A549 (cell line): ENCODE measurements around the gene LTK. TPM values are rescaled to one million over a fixed set of nuclear protein-coding genes. Genes with fewer than 3 reads are reported as not detected.

Experiments
- ATAC-seq, 2 experiments: fragments of 200-7000 bp in 1 of 2; fragments of >200 bp in 1 of 2; cut with Nextera tagmentation in 1 of 2; cut with Tn5 transposase in 1 of 2; 3 replicates each; pipeline versions ENCODE4 v1.8.0 to v1.9.1; 2018 to 2020; ENCODE audit warnings: mild to moderate bottlenecking in 1 of 2, moderate library complexity in 1 of 2
- CTCF ChIA-PET: fragments of 300-600 bp; sonication (Branson Sonifier 250); formaldehyde crosslinking; extraction: SDS; loops from one replicate; lab custom pipeline; 2021; ENCODE audit warnings: antibody characterized with exemption, inconsistent platforms; lab: Yijun Ruan, JAX
- POLR2A ChIA-PET: fragments of 350-600 bp; formaldehyde crosslinking; extraction: SDS; loops from one replicate; lab custom pipeline; 2021; ENCODE audit warnings: antibody characterized with exemption, inconsistent platforms; lab: Yijun Ruan, JAX
- DNase-seq, 2 experiments: peaks; one replicate each; pipeline versions ENCODE4 v3.0.0 to v3.0.0-alpha.2; 2011 to 2016; ENCODE audit warnings: low read depth in 1 of 2, low spot score in 1 of 2
- FAIRE-seq: peaks from 2 replicates; lab custom pipeline; 2011; peaks lifted over from hg19 to GRCh38; lab: Jason Lieb, UNC
- H3K27ac ChIP-seq, 2 experiments: fragments of >200 bp; sonication (Bioruptor Twin); formaldehyde crosslinking; 3 replicates each; pipeline ENCODE4 v1.5.1; 2016 to 2017
- H3K4me1 ChIP-seq: fragments of >200 bp; sonication (Bioruptor Twin); formaldehyde crosslinking; 3 replicates; pipeline ENCODE4 v1.6.1; 2016
- H3K4me2 ChIP-seq: fragments of >200 bp; sonication (Bioruptor Twin); formaldehyde crosslinking; 3 replicates; pipeline ENCODE4 v1.6.1; 2016
- H3K4me3 ChIP-seq: fragments of >200 bp; sonication (Bioruptor Twin); formaldehyde crosslinking; 3 replicates; pipeline ENCODE4 v1.5.1; 2016
- H3K9me3 ChIP-seq: fragments of >200 bp; sonication (Bioruptor Twin); formaldehyde crosslinking; 3 replicates; pipeline ENCODE4 v1.6.1; 2016
- CBX2 ChIP-seq: fragments of 200-600 bp; sonication (generic); IDR thresholded peaks from 2 replicates; pipeline ENCODE4 v1.6.1; 2016; ENCODE audit warnings: low read depth, mild to moderate bottlenecking, borderline replicate concordance
- CBX8 ChIP-seq: fragments of 200-600 bp; sonication (generic); IDR thresholded peaks from 2 replicates; pipeline ENCODE4 v1.6.1; 2016
- EP300 ChIP-seq, 2 experiments: fragments of >200 bp; sonication (Bioruptor Twin); formaldehyde crosslinking; IDR thresholded peaks; 2 replicates in 1 of 2; 3 replicates in 1 of 2; pipeline ENCODE4 v1.6.1; 2016 to 2017
- HEYL ChIP-seq: fragments of 250-450 bp; sonication (Bioruptor Pico); IDR thresholded peaks from 2 replicates; pipeline ENCODE4 v1.8.0; 2021; ENCODE audit warnings: mild to moderate bottlenecking, moderate library complexity
- HOXA7 ChIP-seq: fragments of 250-450 bp; sonication (Bioruptor Pico); IDR thresholded peaks from 2 replicates; pipeline ENCODE4 v1.5.0; 2020; ENCODE audit warnings: mild to moderate bottlenecking, moderate library complexity
- HOXB13 ChIP-seq: fragments of 250-450 bp; sonication (Bioruptor Pico); IDR thresholded peaks from 2 replicates; pipeline ENCODE4 v1.5.0; 2020; ENCODE audit warnings: low read depth, mild to moderate bottlenecking, moderate library complexity
- HOXB5 ChIP-seq: fragments of 250-450 bp; sonication (Bioruptor Pico); IDR thresholded peaks from 2 replicates; pipeline ENCODE4 v1.5.0; 2020; ENCODE audit warnings: mild to moderate bottlenecking, moderate library complexity
- JUN ChIP-seq, 2 experiments: fragments of >200 bp; sonication (Bioruptor Twin); formaldehyde crosslinking; IDR thresholded peaks; 2 replicates in 1 of 2; 3 replicates in 1 of 2; pipeline ENCODE4 v1.6.1; 2016 to 2017
- MAFK ChIP-seq: fragments of 450-650 bp; IDR thresholded peaks from 2 replicates; pipeline ENCODE4 v1.6.1; 2014; ENCODE audit not compliant: partially characterized antibody
- MAZ ChIP-seq: fragments of 150-350 bp; IDR thresholded peaks from 2 replicates; pipeline ENCODE4 v1.6.1; 2014; ENCODE audit warnings: antibody characterized with exemption, low read depth, low read length, borderline replicate concordance
- MYC ChIP-seq: IDR thresholded peaks from 2 replicates; pipeline ENCODE4 v1.6.1; 2012; ENCODE audit warnings: mild to moderate bottlenecking, inconsistent platforms, low read length, improper control_type of control experiment, borderline replicate concordance
- NPAS2 ChIP-seq: fragments of 250-450 bp; sonication (Bioruptor Pico); IDR thresholded peaks from 2 replicates; pipeline ENCODE4 v1.8.0; 2022; ENCODE audit warnings: mild to moderate bottlenecking, moderate library complexity, borderline replicate concordance
- POLR2A ChIP-seq: IDR thresholded peaks from 2 replicates; pipeline ENCODE4 v1.6.1; 2012; ENCODE audit warnings: mild to moderate bottlenecking, low read length
- RAD21 ChIP-seq, 2 experiments: fragments of >200 bp in 1 of 2; sonication (Bioruptor Twin) in 1 of 2; formaldehyde crosslinking in 1 of 2; IDR thresholded peaks in 1 of 2; conservative IDR thresholded peaks in 1 of 2; 2 replicates in 1 of 2; 3 replicates in 1 of 2; pipeline ENCODE4 v1.6.1; 2012 to 2018; ENCODE audit warnings: inconsistent platforms in 1 of 2
- RARB ChIP-seq: fragments of 250-450 bp; sonication (Bioruptor Pico); IDR thresholded peaks from 2 replicates; pipeline ENCODE4 v1.8.0; 2021; ENCODE audit warnings: mild to moderate bottlenecking, moderate library complexity
- RCOR1 ChIP-seq: fragments of 150-350 bp; IDR thresholded peaks from 2 replicates; pipeline ENCODE4 v1.6.1; 2014; ENCODE audit warnings: antibody characterized with exemption, low read length, low read depth
- REST ChIP-seq: fragments of 200-600 bp; sonication (generic); IDR thresholded peaks from 2 replicates; pipeline ENCODE4 v1.6.1; 2016; ENCODE audit warnings: antibody characterized with exemption, mild to moderate bottlenecking, moderate library complexity
- RNF2 ChIP-seq: fragments of 200-600 bp; sonication (generic); IDR thresholded peaks from 2 replicates; pipeline ENCODE4 v1.6.1; 2016; ENCODE audit warnings: low read depth, mild to moderate bottlenecking, antibody characterized with exemption, moderate library complexity, borderline replicate concordance
- SMC3 ChIP-seq: fragments of >200 bp; sonication (Bioruptor Twin); formaldehyde crosslinking; IDR thresholded peaks from 3 replicates; pipeline ENCODE4 v1.6.1; 2018; ENCODE audit warnings: inconsistent platforms
- TFCP2L1 ChIP-seq: fragments of 250-450 bp; sonication (Bioruptor Pico); IDR thresholded peaks from 2 replicates; pipeline ENCODE4 v1.5.0; 2021; ENCODE audit warnings: mild to moderate bottlenecking
- ZNF302 ChIP-seq: fragments of 250-450 bp; sonication (Bioruptor Pico); IDR thresholded peaks from 2 replicates; pipeline ENCODE4 v1.9.0; 2021; ENCODE audit warnings: inconsistent platforms, mild to moderate bottlenecking, moderate library complexity
- ZSCAN20 ChIP-seq: fragments of 250-450 bp; sonication (Bioruptor Pico); IDR thresholded peaks from 2 replicates; pipeline ENCODE4 v1.8.0; 2022; ENCODE audit warnings: mild to moderate bottlenecking, moderate library complexity
- WGBS: methylation state at CpG from one replicate; pipeline ENCODE4 v1.1.6; 2017; ENCODE audit errors: missing lambda C conversion rate; 5-methylcytosine and 5-hydroxymethylcytosine counted together
- polyA plus RNA-seq, 4 experiments: library from polyadenylated mRNA; depleted of rRNA in 3 of 4; stranded (reverse); fragments of >200 nt; fragmentation: RNase III in 1 of 4; extraction: RNeasy Plus Mini Kit Qiagen cat#74134 plus additional on column Dnase treatment in 1 of 4; gene quantifications; 2 replicates in 3 of 4; 3 replicates in 1 of 4; pipeline ENCODE4 v1.2.3, GENCODE V29; 2011 to 2017
- TF ChIP-seq, protein P1 (sequence below): fragments of 250-450 bp; sonication (Bioruptor Pico); IDR thresholded peaks from 2 replicates; pipeline ENCODE4 v1.5.0; 2020; ENCODE audit warnings: low read depth, mild to moderate bottlenecking, moderate library complexity
- TF ChIP-seq, protein P2 (sequence below): fragments of >200 bp; sonication (Bioruptor Twin); formaldehyde crosslinking; IDR thresholded peaks from 2 replicates; pipeline ENCODE4 v1.6.1; 2016

LTK gene
- polyA plus RNA-seq, 2 of the 4 experiments (the other 2 are of a cell fraction): 0.10 to 0.17 TPM

GRCh38 chr15:41554915-41555314, 41.3 kb upstream of the LTK start:
- no peak for TF ChIP-seq HOXB5 (CRISPR knock-in tag)
- no peak for TF ChIP-seq ZNF302 (CRISPR knock-in tag)
- no peak for TF ChIP-seq RAD21 (conservative IDR thresholded peaks at IDR 0.05 in 1 of 2, IDR thresholded peaks at IDR 0.05 in 1 of 2)
- no peak for TF ChIP-seq RCOR1
- TF ChIP-seq TFCP2L1: no peak
- no peak for TF ChIP-seq JUN (IDR thresholded peaks at IDR 0.05)
- no peak for TF ChIP-seq EP300 (IDR thresholded peaks at IDR 0.05)
- no peak for TF ChIP-seq HEYL (CRISPR knock-in tag)
- TF ChIP-seq, protein P1, sequence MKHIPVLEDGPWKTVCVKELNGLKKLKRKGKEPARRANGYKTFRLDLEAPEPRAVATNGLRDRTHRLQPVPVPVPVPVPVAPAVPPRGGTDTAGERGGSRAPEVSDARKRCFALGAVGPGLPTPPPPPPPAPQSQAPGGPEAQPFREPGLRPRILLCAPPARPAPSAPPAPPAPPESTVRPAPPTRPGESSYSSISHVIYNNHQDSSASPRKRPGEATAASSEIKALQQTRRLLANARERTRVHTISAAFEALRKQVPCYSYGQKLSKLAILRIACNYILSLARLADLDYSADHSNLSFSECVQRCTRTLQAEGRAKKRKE: no peak
- Histone ChIP-seq H3K27ac (no peak overlapping the region), H3K4me2 (no peak overlapping the region), H3K4me1 (peaks cover 10% of the 10 kb centered on the region; the same call in 2 of the 3 replicates), H3K9me3 (no peaks in the 10 kb centered on the region), H3K4me3 (no peak overlapping the region)
- POLR2A ChIA-PET: no interaction called here
- CTCF ChIA-PET: interaction anchor here (0.6 to 1.2 kb wide), 2 partner anchors 49 to 58 kb away, joined by 3 to 5 read pairs; no protein-coding TSS in a partner anchor
- ATAC-seq (no peak), DNase-seq (no peak), FAIRE-seq (no peak)
- WGBS: 86% methylated on average over 3 of the region's 3 CpGs

DNA sequence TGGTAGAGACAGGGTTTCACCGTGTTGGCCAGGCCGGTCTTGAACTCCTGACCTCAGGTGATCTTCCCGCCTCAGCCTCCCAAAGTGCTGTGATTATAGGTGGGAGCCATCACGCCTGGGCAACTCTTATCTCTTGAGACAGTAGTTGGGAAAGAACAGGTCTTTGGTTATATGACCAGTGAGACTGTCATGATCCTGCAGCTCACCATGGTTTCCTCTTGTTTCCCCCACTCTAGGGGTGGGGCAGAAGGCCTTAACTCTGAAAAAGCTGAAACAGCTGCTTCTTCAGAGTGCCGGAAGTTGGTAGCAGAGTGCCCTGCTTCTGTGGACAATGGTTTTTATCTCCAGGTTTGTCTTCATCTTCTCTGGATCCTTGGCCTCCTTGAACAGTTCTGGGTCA, 40.7 kb upstream of the LTK start:
- ATAC-seq (no peak), FAIRE-seq (no peak), DNase-seq (no peak)
- ChIA-PET CTCF (interaction anchor here (1.2 kb wide), 1 partner anchor 49 kb away, joined by 3 read pairs; no protein-coding TSS in a partner anchor), POLR2A (no interaction called here)
- no peak for TF ChIP-seq RNF2
- no peak for TF ChIP-seq RARB (CRISPR knock-in tag)
- TF ChIP-seq HOXA7 (CRISPR knock-in tag): no peak
- Histone ChIP-seq H3K9me3 (no peaks in the 10 kb centered on the region), H3K4me3 (no peak overlapping the region), H3K4me1 (peaks cover 10% of the 10 kb centered on the region; the same call in 2 of the 3 replicates), H3K27ac (no peak overlapping the region), H3K4me2 (no peak overlapping the region)
- 84% methylated on average over 5 of the region's 5 CpGs for WGBS

DNA sequence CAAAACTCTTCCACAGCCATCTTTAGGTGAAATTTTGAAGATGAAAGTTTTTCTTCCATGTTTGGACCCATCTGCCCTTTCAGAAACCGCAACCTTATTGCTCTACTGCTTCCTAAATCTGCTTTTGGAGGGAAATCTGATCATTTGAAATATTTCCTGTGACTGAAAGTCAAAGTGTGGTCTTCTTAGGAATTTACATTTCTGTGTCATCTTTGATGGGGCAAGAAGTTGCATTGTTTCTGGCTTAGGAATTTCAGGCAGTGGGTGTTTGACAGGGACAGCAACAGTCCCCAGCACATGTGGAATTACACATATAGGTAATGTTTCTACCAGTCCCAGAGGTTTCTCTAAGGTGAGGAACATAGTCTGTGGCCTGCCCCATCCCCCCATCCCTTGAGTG, 40.1 kb upstream of the LTK start:
- no peak for FAIRE-seq
- no peak overlapping the region for H3K4me2 ChIP-seq
- H3K4me3 ChIP-seq: no peak overlapping the region
- no peaks in the 10 kb centered on the region for H3K9me3 ChIP-seq
- POLR2A ChIA-PET: no interaction called here
- no peak overlapping the region for H3K27ac ChIP-seq
- WGBS: 95% methylated on average over 1 of the region's 1 CpG
- no peak for DNase-seq
- H3K4me1 ChIP-seq: peaks cover 10% of the 10 kb centered on the region; the same call in 2 of the 3 replicates
- no peak for ATAC-seq
- TF ChIP-seq MAFK (no peak), MAZ (no peak), POLR2A (no peak), CBX2 (no peak), NPAS2 (CRISPR knock-in tag) (no peak), HOXB13 (CRISPR knock-in tag) (no peak), RCOR1 (no peak), REST (no peak), MYC (no peak), CBX8 (no peak), ZSCAN20 (CRISPR knock-in tag) (no peak), RNF2 (no peak), SMC3 (no peak)
- TF ChIP-seq, protein P2, sequence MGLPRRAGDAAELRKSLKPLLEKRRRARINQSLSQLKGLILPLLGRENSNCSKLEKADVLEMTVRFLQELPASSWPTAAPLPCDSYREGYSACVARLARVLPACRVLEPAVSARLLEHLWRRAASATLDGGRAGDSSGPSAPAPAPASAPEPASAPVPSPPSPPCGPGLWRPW: no peak
- CTCF ChIA-PET: no interaction called here
